SU-DHL-6 (cell line): ENCODE measurements around the gene ARHGAP40.

Experiments used
- H2AFZ ChIP-seq: fragments of 200-600 bp; sonication (generic); 2 replicates; pipeline ENCODE4 v1.6.1; 2014; ENCODE audit warnings: low read depth, mild to moderate bottlenecking, moderate library complexity, mixed read lengths, antibody characterized with exemption, low read length; ENCODE audit not compliant: severe bottlenecking
- H3F3A ChIP-seq: fragments of 200-600 bp; shearing (Covaris generic); 2 replicates; pipeline ENCODE4 v1.6.0; 2016; ENCODE audit warnings: antibody characterized with exemption, mild to moderate bottlenecking; ENCODE audit not compliant: insufficient read depth
- H3K27ac ChIP-seq: fragments of 200-600 bp; sonication (generic); 2 replicates; pipeline ENCODE4 v1.5.1; 2016; ENCODE audit warnings: low read depth, mild to moderate bottlenecking, low read length, moderate library complexity, mixed read lengths
- H3K27me3 ChIP-seq: fragments of 200-600 bp; sonication (generic), shearing (Covaris generic); 2 replicates; pipeline ENCODE4 v1.6.0; 2014; ENCODE audit warnings: mild to moderate bottlenecking, low read length
- H3K36me3 ChIP-seq: fragments of 200-600 bp; sonication (generic); 2 replicates; pipeline ENCODE4 v1.6.1; 2014; ENCODE audit warnings: mild to moderate bottlenecking, low read length, mixed read lengths
- H3K4me2 ChIP-seq: fragments of 300-600, 200-600 bp; shearing (Covaris generic), sonication (generic); 2 replicates; pipeline ENCODE4 v1.6.0; 2014; ENCODE audit warnings: low read length, low read depth, mild to moderate bottlenecking; ENCODE audit not compliant: poor library complexity, severe bottlenecking
- H3K4me3 ChIP-seq: fragments of 200-600 bp; sonication (generic); 2 replicates; pipeline ENCODE4 v1.5.1; 2014; ENCODE audit warnings: antibody characterized with exemption, low read length, mild to moderate bottlenecking, mixed read lengths; ENCODE audit not compliant: insufficient read depth, poor library complexity, severe bottlenecking
- H3K79me2 ChIP-seq: fragments of 200-600 bp; sonication (generic); 2 replicates; pipeline ENCODE4 v1.6.1; 2014; ENCODE audit warnings: mild to moderate bottlenecking, low read length, moderate library complexity; ENCODE audit not compliant: insufficient read depth
- H3K9ac ChIP-seq: fragments of 200-600 bp; sonication (generic); 2 replicates; pipeline ENCODE4 v1.7.0; 2014; ENCODE audit warnings: mild to moderate bottlenecking, low read length
- H3K9me2 ChIP-seq: fragments of 200-600 bp; sonication (generic); replicated peaks from 2 replicates; pipeline ENCODE4 v1.6.1; 2014; ENCODE audit warnings: low read length; ENCODE audit not compliant: insufficient read depth
- H3K9me3 ChIP-seq: fragments of 200-600 bp; sonication (generic); 2 replicates; pipeline ENCODE4 v1.6.1; 2014; ENCODE audit warnings: low read length, mixed read lengths; ENCODE audit not compliant: insufficient read depth
- H4K20me1 ChIP-seq: fragments of 200-600 bp; sonication (generic); 2 replicates; pipeline ENCODE4 v1.6.1; 2014; ENCODE audit warnings: low read depth, mild to moderate bottlenecking, antibody characterized with exemption, low read length, moderate library complexity, mixed read lengths
- CTCF ChIP-seq: fragments of 200-600 bp; sonication (generic); IDR thresholded peaks from one replicate; pipeline ENCODE4 v1.5.1; 2017; ENCODE audit warnings: antibody characterized with exemption, mild to moderate bottlenecking, low read length, moderate library complexity; ENCODE audit not compliant: insufficient read depth, poor library complexity, severe bottlenecking
- EZH2phosphoT487 ChIP-seq: fragments of 200-600 bp; sonication (generic), shearing (Covaris generic); conservative IDR thresholded peaks from 2 replicates; pipeline ENCODE4 v1.6.1; 2018; ENCODE audit warnings: mild to moderate bottlenecking, antibody characterized with exemption, low read length, moderate library complexity, mixed read lengths

The ARHGAP40 gene

GRCh38 chr20:38630727-38631126, 29.1 kb downstream of the ARHGAP40 start:
- Histone ChIP-seq H3K9ac (no peak overlapping the region), H3K27ac (no peak overlapping the region), H3K27me3 (no peaks in the 10 kb centered on the region), H3K4me3 (no peak overlapping the region), H4K20me1 (no peaks in the 10 kb centered on the region), H3K36me3 (no peaks in the 10 kb centered on the region), H3K4me2 (no peak overlapping the region), H2AFZ (no peak overlapping the region), H3K79me2 (no peaks in the 10 kb centered on the region), H3F3A (no peaks in the 10 kb centered on the region), H3K9me3 (no peaks in the 10 kb centered on the region), H3K9me2 (no peaks in the 10 kb centered on the region)
- no peak for TF ChIP-seq EZH2phosphoT487
- TF ChIP-seq CTCF: no peak

DNA sequence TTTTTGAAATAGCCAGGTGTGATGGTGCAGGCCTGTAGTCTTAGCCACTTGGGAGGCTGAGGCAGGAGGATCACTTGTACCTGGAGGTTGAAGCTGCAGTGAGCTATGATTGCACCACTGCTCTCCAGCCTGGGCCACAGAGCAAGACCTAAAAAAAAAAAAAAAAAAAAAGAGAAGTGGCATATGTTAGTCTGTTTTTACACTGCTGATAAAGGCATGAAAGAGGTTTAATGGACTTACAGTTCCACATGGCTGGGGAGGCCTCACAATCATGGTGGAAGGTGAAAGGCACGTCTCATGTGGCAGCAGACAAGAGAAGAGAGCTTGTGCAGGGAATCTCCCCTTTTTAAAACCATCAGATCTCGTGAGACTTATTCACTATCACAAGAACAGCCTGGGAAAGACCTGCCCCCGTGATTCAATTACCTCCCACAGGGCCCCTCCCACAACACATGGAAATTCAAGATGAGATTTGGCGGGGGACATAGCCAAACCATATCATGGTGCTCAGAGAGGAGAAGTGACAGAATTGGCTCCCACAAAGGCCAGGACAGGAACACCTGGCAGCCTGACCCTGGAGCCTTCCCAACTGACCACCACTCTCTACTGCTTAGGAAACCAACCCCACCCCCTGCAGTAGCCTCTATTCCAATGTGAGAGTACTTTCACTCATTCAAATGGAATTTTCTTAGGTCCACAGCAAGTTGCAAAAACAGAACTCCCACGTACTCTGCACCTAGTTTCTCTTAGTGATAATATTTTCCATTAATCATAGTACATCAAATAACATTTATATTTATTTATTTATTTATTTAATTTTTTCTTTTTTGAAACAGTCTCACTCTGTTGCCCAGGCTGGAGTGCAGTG, 29.8 kb downstream of the ARHGAP40 start:
- Histone ChIP-seq H3K9me2 (no peaks in the 10 kb centered on the region), H3F3A (no peaks in the 10 kb centered on the region), H2AFZ (no peak overlapping the region), H3K79me2 (no peaks in the 10 kb centered on the region), H3K4me3 (no peak overlapping the region), H4K20me1 (no peaks in the 10 kb centered on the region), H3K9me3 (no peaks in the 10 kb centered on the region), H3K27ac (no peak overlapping the region), H3K4me2 (no peak overlapping the region), H3K27me3 (no peaks in the 10 kb centered on the region), H3K9ac (no peak overlapping the region), H3K36me3 (no peaks in the 10 kb centered on the region)
- TF ChIP-seq CTCF (no peak), EZH2phosphoT487 (no peak)

GRCh38 chr20:38633577-38634093, 32.0 kb downstream of the ARHGAP40 start:
- no peaks in the 10 kb centered on the region for H4K20me1 ChIP-seq
- H3K36me3 ChIP-seq: no peaks in the 10 kb centered on the region
- no peak overlapping the region for H2AFZ ChIP-seq
- no peak overlapping the region for H3K4me2 ChIP-seq
- no peaks in the 10 kb centered on the region for H3F3A ChIP-seq
- no peaks in the 10 kb centered on the region for H3K79me2 ChIP-seq
- H3K27me3 ChIP-seq: no peaks in the 10 kb centered on the region
- no peaks in the 10 kb centered on the region for H3K9me2 ChIP-seq
- TF ChIP-seq CTCF (peak; percentile 92), EZH2phosphoT487 (no peak)
- no peak overlapping the region for H3K9ac ChIP-seq
- no peak overlapping the region for H3K27ac ChIP-seq
- H3K9me3 ChIP-seq: no peaks in the 10 kb centered on the region
- H3K4me3 ChIP-seq: no peak overlapping the region
